C4-2B (cell line): ENCODE data around the gene OR10D3.

ENCODE experiments used
- CTCF ChIP-seq: fragments of 450-650 bp; conservative IDR thresholded peaks from 2 replicates; pipeline ENCODE4 v1.5.1; 2017; ENCODE audit warnings: mild to moderate bottlenecking
- ZFX ChIP-seq: fragments of 450-650 bp; IDR thresholded peaks from 2 replicates; pipeline ENCODE4 v1.6.1; 2017

- TF ChIP-seq CTCF (no peak), ZFX (no peak)
Observed at GRCh38 chr11:124207102-124207792, 24.1 kb downstream of the OR10D3 start.
